Dermis microvascular lymphatic vessel endothelial cell (primary cell): Measurements from ENCODE around the gene MEX3A. TPM values are rescaled to one million over a fixed set of nuclear protein-coding genes. Genes with fewer than 3 reads are reported as not detected.
A peak's percentile ranks its signal among the peaks of the same experiment; 100 is the strongest.
"Not testable (repeated sequence)": the region's sequence is repeated elsewhere in the genome, so short reads cannot be mapped to it uniquely, and the experiment has no call there.

Experiments used
- DNase-seq, 2 donors: peaks; one replicate each; pipeline versions ENCODE4 v3.0.0 to v3.0.0-alpha.2; 2010; ENCODE audit warnings: low read depth in 2 of 2
- total RNA-seq: library from RNA; depleted of rRNA; stranded (reverse); fragments of >200 nt; gene quantifications from 2 replicates; pipeline ENCODE4 v1.2.1, GENCODE V29; 2014

MEX3A gene, protein sequence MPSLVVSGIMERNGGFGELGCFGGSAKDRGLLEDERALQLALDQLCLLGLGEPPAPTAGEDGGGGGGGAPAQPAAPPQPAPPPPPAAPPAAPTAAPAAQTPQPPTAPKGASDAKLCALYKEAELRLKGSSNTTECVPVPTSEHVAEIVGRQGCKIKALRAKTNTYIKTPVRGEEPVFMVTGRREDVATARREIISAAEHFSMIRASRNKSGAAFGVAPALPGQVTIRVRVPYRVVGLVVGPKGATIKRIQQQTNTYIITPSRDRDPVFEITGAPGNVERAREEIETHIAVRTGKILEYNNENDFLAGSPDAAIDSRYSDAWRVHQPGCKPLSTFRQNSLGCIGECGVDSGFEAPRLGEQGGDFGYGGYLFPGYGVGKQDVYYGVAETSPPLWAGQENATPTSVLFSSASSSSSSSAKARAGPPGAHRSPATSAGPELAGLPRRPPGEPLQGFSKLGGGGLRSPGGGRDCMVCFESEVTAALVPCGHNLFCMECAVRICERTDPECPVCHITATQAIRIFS
- 3.6 and 7.0 TPM in 2 replicates for total RNA-seq

DNA sequence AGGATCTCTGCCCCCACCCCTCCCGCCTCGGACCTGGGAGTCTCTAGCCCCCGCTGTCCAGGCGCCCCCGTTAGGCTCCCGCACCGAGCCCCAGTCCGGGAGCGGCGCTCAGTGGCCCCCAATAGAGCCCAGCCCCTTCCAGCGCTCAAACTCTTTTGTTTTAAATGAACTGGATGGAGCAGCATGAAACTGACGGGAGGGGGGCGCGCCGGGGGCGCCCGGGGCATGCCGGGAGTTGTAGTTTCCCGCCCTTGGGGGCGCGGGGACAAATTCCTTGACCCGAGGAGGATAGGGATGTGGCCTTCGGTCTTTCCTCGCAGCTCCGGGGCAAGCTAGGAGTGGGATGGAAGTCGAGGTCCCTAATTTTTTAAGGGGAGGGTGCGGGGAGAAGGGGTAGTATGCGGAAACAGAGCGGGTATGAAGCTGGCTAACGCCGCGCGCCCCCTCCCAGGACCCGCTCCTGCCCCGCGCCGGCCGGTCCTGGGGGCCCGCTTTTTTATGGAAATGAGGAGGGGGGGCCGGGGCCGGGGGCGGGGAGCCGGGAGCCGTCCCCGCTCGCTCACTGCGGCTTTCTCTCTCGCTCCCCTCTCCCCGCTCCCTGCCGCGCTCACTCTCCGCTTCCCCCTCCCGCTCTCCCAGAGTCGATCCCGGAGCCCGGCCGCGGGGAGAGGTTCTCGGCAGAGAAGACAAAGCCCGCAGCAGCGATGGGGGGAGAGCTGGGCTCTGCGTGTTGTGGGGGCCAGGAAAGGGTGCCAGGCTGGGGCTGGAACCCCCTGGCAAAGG, at the start of gene MEX3A:
MEX3A (minus strand) TSS at position 157 of the 783 bp plus-strand sequence. CDS start 467 bp downstream, outside the sequence.
- DNase-seq = peak; percentile 34 to 79

DNA sequence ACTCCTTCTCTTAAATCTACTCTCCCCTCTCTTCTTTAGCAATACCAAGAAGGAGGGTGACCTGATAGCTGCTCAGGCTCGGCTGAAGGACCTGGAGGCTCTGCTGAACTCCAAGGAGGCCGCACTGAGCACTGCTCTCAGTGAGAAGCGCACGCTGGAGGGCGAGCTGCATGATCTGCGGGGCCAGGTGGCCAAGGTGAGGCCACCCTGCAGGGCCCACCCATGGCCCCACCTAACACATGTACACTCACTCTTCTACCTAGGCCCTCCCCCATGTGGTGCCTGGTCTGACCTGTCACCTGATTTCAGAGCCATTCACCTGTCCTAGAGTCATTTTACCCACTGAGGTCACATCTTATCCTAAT, 48.3 kb upstream of the MEX3A start:
- DNase-seq = no peak

GRCh38 chr1:156129687-156130577, 47.7 kb upstream of the MEX3A start:
- peak in 1 of 2 donors; percentile 92 for DNase-seq

DNA sequence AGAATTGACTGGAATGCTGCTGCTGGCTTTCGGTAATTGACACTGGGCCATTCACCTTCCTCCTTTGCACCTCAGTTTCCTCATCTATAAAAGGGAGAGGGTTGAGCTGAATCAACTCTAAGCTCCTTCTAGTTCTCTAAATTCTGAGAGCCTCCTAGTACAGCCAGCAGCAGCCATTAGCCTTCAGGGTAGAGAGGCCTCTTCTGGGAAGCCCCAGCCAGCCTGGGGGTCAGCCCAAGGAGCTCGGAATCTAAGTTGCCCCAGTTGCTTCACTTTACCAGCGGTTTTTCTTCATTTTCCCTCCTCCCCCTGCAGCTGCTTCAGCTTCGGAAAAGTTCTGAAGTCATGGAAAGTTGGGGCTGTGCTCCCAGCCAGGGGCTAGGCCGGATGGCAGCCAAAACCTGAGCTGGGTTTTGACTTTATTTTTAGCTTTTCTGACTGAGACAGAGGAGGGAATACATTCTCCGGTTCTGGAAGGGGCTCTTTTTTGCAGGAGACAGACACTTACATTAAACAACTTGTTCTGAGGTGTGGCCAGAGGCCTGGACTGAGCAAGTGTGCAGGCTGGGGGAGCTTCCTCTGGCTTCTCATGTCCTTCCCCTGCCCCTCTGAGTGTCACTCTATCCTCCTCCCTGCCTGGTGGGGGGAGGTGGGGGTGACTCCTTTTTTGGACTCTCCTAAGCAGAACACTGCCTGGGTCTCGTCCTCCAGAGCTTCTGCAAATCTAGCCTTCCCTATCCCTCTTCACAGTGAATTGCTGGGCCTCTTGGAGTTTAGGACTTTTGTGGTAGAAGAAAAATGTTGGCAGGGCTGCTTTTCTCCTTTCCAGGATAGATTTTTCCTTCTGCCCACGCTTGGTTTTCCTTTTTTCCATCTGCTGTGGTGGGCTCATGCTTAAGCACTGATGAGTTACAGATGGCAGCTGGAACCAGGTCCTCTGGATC, 46.7 kb upstream of the MEX3A start:
- no peak for DNase-seq

DNA sequence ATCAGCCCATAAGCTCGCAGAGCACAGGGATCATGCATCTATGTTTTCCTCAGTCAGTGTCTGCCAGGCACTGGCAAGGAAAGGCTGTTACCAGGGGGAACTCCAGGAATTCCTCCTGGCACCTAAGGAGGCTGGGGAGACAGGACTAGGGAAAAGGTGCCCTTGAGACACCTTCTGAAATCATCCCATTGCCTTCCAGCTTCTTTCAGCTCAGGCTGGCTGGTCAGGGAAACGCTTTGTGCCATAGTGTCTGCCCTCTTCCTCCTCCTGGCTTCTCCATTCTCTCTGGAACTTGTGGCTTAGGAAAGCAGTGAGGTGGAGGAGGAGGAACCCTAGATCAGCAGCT, 46.0 kb upstream of the MEX3A start:
- DNase-seq = no peak

- DNase-seq = peak in 1 of 2 donors; percentile 75
These were observed 44.6 kb upstream of the MEX3A start for GRCh38 chr1:156126630-156127534.

DNA sequence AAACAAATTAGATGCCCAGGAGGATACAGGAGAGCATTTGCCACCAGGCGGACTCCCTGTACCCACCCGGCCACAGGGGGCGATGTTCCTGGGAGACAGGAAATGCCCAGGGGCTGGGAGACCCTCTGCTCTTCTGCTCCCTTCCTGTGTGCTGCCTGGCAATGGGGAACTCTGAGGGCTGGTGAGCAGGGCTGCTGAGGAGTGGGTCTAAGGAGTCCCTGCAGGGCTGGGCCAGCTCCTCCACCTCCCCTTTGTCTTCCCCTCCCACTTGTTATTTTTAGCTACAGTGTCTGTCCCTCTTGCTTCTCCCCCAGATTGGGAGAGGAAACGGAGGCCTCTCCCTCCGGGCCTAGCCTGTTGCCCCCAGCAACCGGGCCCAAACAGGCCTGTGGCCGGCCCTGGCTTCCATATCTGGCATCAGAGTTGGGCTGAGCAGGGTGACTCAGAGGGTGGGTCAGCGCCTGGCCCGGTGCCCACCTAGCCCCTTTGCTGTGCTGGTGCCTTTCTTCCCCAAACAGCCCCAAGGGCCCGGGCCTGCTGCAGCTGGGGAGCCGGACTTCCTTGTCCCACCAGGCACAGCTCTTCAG, 43.9 kb upstream of the MEX3A start:
- DNase-seq = peak; percentile 81 to 97

DNA sequence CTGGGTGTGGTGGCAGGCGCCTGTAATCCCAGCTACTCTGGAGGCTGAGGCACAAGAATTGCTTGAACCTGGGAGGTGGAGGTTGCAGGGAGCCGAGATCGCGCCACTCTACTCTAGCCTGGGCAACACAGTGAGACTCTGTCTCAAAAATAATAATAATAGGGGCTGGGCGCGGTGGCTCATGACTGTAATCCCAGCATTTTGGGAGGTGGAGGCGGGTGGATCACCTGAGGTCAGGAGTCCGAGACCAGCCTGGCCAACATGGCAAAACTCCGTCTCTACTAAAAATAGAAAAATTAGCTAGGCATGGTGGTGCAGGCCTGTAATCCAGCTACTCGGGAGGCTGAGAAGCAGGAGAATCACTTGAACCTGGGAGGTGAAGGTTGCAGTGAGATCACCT, 43.3 kb upstream of the MEX3A start:
- DNase-seq = not testable (repeated sequence)

- DNase-seq = no peak
These were observed 42.6 kb upstream of the MEX3A start for GRCh38 chr1:156124557-156125483.

GRCh38 chr1:156123356-156124196, 41.3 kb upstream of the MEX3A start:
- DNase-seq = peak; percentile 94 to 99

DNA sequence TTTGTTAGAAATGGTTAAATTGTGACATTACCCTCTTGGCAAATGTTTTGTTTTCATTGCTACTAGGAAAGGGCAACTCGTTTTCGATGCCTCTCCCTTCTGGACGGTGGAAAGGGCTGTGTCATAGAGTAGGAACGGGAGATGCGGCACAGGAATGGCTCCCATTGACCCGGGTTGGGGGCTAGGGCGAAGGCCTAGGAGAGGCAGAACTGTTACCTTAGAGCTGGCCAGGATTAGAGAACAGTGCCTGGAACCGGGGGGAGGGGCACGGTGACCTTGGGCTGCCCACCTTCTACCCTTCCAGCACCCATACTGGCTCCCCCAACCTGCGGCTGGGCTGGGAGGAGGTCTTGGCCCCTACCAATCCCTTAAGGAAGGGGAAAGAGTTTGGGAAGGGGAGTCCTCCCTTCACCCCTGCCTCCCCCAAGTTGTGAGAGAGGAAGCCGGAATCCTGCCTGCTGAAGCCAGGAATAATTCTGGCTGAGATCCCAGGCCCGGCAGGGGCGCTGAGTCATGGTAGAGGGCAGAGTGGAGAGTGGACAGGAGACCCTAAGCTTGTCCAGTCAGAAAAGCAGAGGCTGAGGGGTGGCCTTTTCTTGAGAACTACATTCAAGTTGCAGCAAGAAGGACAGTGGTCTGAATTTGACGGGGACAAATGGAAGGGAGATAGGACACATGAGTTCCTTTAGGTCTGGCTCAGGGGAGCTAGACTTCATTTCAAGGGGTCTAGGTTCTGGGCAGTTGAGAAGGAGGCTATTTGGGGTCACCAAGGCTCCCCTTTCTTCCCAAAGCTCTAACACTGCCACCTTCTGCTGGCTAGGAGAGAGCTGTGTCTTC, 40.5 kb upstream of the MEX3A start:
- DNase-seq = peak; percentile 82 to 94

- no peak for DNase-seq
These were observed 39.8 kb upstream of the MEX3A start for GRCh38 chr1:156122086-156122485.

DNA sequence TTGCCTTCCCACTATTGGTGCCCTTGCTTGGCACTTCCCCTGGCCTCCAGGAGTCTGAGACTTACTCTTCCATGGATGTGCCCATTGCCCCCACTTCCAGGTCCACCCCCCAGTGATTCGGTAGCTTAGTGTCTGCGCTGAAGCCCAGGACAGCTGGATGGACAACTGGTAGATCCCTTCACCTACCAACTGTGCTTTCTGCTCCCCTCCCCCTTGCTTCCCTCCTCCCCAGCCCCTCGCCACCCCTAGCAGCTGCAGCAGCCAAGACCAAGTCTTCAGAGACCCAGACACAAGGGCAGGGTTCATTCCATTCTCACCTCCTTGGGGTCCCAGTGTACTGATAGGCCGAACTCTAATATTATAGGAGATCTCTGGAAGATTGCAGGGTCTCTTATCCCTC, 39.2 kb upstream of the MEX3A start:
- DNase-seq = no peak

DNA sequence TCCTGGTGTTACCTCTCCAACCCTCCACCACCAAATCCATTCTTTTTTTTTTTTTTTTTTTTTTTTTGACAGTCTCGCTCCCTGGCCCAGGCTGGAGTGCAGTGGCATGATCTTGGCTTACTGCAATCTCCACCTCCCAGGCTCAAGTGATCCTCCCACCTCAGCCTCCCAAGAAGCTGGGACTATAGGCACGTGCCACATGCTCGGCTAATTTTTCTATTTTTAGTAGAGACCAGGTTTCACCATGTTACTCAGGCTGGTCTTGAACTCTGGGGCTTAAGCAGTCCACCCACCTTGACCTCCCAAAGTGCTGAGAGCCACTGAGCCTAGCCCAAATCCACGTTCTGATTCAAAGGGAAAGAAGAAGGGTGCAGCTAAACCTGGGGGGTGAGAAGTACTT, 38.7 kb upstream of the MEX3A start:
- DNase-seq = not testable (repeated sequence)

GRCh38 chr1:156120318-156120717, 38.1 kb upstream of the MEX3A start:
- DNase-seq = no peak
